ENCODE data around the gene DUOXA1.

DUOXA1 gene

GRCh38 chr15:45165536-45165935 lies 35.9 kb upstream of the DUOXA1 start:
- no peak overlapping the region for H3K4me3 ChIP-seq (ENCODE audit: low read depth in 1 of 2, low read length in 2 of 2)
- H3K27ac ChIP-seq (ENCODE audit: low read length): no peak overlapping the region
- H3K4me1 ChIP-seq (ENCODE audit: control insufficient read depth in 1 of 2, insufficient read depth in 2 of 2, low read length in 2 of 2): peaks cover 3 to 11% of the 10 kb centered on the region in 2 donors
- H3K36me3 ChIP-seq (ENCODE audit: control insufficient read depth in 1 of 2, insufficient read depth in 2 of 2, low read length in 2 of 2): no peaks in the 10 kb centered on the region
- no peaks in the 10 kb centered on the region for H3K27me3 ChIP-seq (ENCODE audit: low read depth, low read length)
- no peaks in the 10 kb centered on the region for H3K9me3 ChIP-seq (ENCODE audit: control insufficient read depth in 1 of 2, low read length in 2 of 2)

GRCh38 chr15:45164914-45165313 lies 35.2 kb upstream of the DUOXA1 start:
- no peaks in the 10 kb centered on the region for H3K27me3 ChIP-seq (ENCODE audit: low read depth, low read length)
- H3K4me1 ChIP-seq (ENCODE audit: control insufficient read depth in 1 of 2, insufficient read depth in 2 of 2, low read length in 2 of 2): peaks cover 3 to 11% of the 10 kb centered on the region in 2 donors
- no peaks in the 10 kb centered on the region for H3K9me3 ChIP-seq (ENCODE audit: control insufficient read depth in 1 of 2, low read length in 2 of 2)
- H3K36me3 ChIP-seq (ENCODE audit: control insufficient read depth in 1 of 2, insufficient read depth in 2 of 2, low read length in 2 of 2): no peaks in the 10 kb centered on the region
- no peak overlapping the region for H3K4me3 ChIP-seq (ENCODE audit: low read depth in 1 of 2, low read length in 2 of 2)
- no peak overlapping the region for H3K27ac ChIP-seq (ENCODE audit: low read length)

- Histone ChIP-seq H3K9me3 (ENCODE audit: control insufficient read depth in 1 of 2, low read length in 2 of 2) (no peaks in the 10 kb centered on the region), H3K4me3 (ENCODE audit: low read depth in 1 of 2, low read length in 2 of 2) (no peak overlapping the region), H3K27me3 (ENCODE audit: low read depth, low read length) (no peaks in the 10 kb centered on the region), H3K27ac (ENCODE audit: low read length) (no peak overlapping the region), H3K36me3 (ENCODE audit: control insufficient read depth in 1 of 2, insufficient read depth in 2 of 2, low read length in 2 of 2) (no peaks in the 10 kb centered on the region), H3K4me1 (ENCODE audit: control insufficient read depth in 1 of 2, insufficient read depth in 2 of 2, low read length in 2 of 2) (peaks cover 3 to 11% of the 10 kb centered on the region in 2 donors)
Measured at GRCh38 chr15:45163508-45163856, 33.8 kb upstream of the DUOXA1 start.

GRCh38 chr15:45162771-45163507 lies 33.3 kb upstream of the DUOXA1 start:
- Histone ChIP-seq H3K9me3 (ENCODE audit: control insufficient read depth in 1 of 2, low read length in 2 of 2) (no peaks in the 10 kb centered on the region), H3K27ac (ENCODE audit: low read length) (no peak overlapping the region), H3K36me3 (ENCODE audit: control insufficient read depth in 1 of 2, insufficient read depth in 2 of 2, low read length in 2 of 2) (no peaks in the 10 kb centered on the region), H3K4me3 (ENCODE audit: low read depth in 1 of 2, low read length in 2 of 2) (no peak overlapping the region), H3K4me1 (ENCODE audit: control insufficient read depth in 1 of 2, insufficient read depth in 2 of 2, low read length in 2 of 2) (peaks cover 3 to 11% of the 10 kb centered on the region in 2 donors), H3K27me3 (ENCODE audit: low read depth, low read length) (no peaks in the 10 kb centered on the region)

GRCh38 chr15:45161666-45162065 lies 32.0 kb upstream of the DUOXA1 start:
- Histone ChIP-seq H3K36me3 (ENCODE audit: control insufficient read depth in 1 of 2, insufficient read depth in 2 of 2, low read length in 2 of 2) (no peaks in the 10 kb centered on the region), H3K4me1 (ENCODE audit: control insufficient read depth in 1 of 2, insufficient read depth in 2 of 2, low read length in 2 of 2) (peaks cover 0 to 11% of the 10 kb centered on the region in 2 donors), H3K9me3 (ENCODE audit: control insufficient read depth in 1 of 2, low read length in 2 of 2) (no peaks in the 10 kb centered on the region), H3K4me3 (ENCODE audit: low read depth in 1 of 2, low read length in 2 of 2) (no peak overlapping the region), H3K27ac (ENCODE audit: low read length) (no peak overlapping the region), H3K27me3 (ENCODE audit: low read depth, low read length) (no peaks in the 10 kb centered on the region)

GRCh38 chr15:45157974-45158373 lies 28.3 kb upstream of the DUOXA1 start:
- H3K9me3 ChIP-seq (ENCODE audit: control insufficient read depth in 1 of 2, low read length in 2 of 2): no peaks in the 10 kb centered on the region
- H3K27me3 ChIP-seq (ENCODE audit: low read depth, low read length): no peaks in the 10 kb centered on the region
- peaks cover 0 to 4% of the 10 kb centered on the region in 2 donors for H3K4me1 ChIP-seq (ENCODE audit: control insufficient read depth in 1 of 2, insufficient read depth in 2 of 2, low read length in 2 of 2)
- H3K4me3 ChIP-seq (ENCODE audit: low read depth in 1 of 2, low read length in 2 of 2): no peak overlapping the region
- H3K27ac ChIP-seq (ENCODE audit: low read length): no peak overlapping the region
- H3K36me3 ChIP-seq (ENCODE audit: control insufficient read depth in 1 of 2, insufficient read depth in 2 of 2, low read length in 2 of 2): no peaks in the 10 kb centered on the region

GRCh38 chr15:45156744-45157455 lies 27.2 kb upstream of the DUOXA1 start:
- Histone ChIP-seq H3K9me3 (ENCODE audit: control insufficient read depth in 1 of 2, low read length in 2 of 2) (no peaks in the 10 kb centered on the region), H3K27me3 (ENCODE audit: low read depth, low read length) (no peaks in the 10 kb centered on the region), H3K4me1 (ENCODE audit: control insufficient read depth in 1 of 2, insufficient read depth in 2 of 2, low read length in 2 of 2) (no peaks in the 10 kb centered on the region), H3K36me3 (ENCODE audit: control insufficient read depth in 1 of 2, insufficient read depth in 2 of 2, low read length in 2 of 2) (peaks cover 0 to 6% of the 10 kb centered on the region in 2 donors), H3K27ac (ENCODE audit: low read length) (no peak overlapping the region), H3K4me3 (ENCODE audit: low read depth in 1 of 2, low read length in 2 of 2) (no peak overlapping the region)

GRCh38 chr15:45155739-45156138 lies 26.1 kb upstream of the DUOXA1 start:
- Histone ChIP-seq H3K27ac (ENCODE audit: low read length) (no peak overlapping the region), H3K9me3 (ENCODE audit: control insufficient read depth in 1 of 2, low read length in 2 of 2) (no peaks in the 10 kb centered on the region), H3K27me3 (ENCODE audit: low read depth, low read length) (no peaks in the 10 kb centered on the region), H3K36me3 (ENCODE audit: control insufficient read depth in 1 of 2, insufficient read depth in 2 of 2, low read length in 2 of 2) (peaks cover 0 to 7% of the 10 kb centered on the region in 2 donors), H3K4me1 (ENCODE audit: control insufficient read depth in 1 of 2, insufficient read depth in 2 of 2, low read length in 2 of 2) (no peaks in the 10 kb centered on the region), H3K4me3 (ENCODE audit: low read depth in 1 of 2, low read length in 2 of 2) (no peak overlapping the region)

- Histone ChIP-seq H3K9me3 (ENCODE audit: control insufficient read depth in 1 of 2, low read length in 2 of 2) (no peaks in the 10 kb centered on the region), H3K27me3 (ENCODE audit: low read depth, low read length) (no peaks in the 10 kb centered on the region), H3K27ac (ENCODE audit: low read length) (no peak overlapping the region), H3K36me3 (ENCODE audit: control insufficient read depth in 1 of 2, insufficient read depth in 2 of 2, low read length in 2 of 2) (peaks cover 0 to 7% of the 10 kb centered on the region in 2 donors), H3K4me3 (ENCODE audit: low read depth in 1 of 2, low read length in 2 of 2) (no peak overlapping the region), H3K4me1 (ENCODE audit: control insufficient read depth in 1 of 2, insufficient read depth in 2 of 2, low read length in 2 of 2) (no peaks in the 10 kb centered on the region)
Measured at GRCh38 chr15:45151998-45152828, 22.5 kb upstream of the DUOXA1 start.

- no peaks in the 10 kb centered on the region for H3K9me3 ChIP-seq (ENCODE audit: control insufficient read depth in 1 of 2, low read length in 2 of 2)
- H3K36me3 ChIP-seq (ENCODE audit: control insufficient read depth in 1 of 2, insufficient read depth in 2 of 2, low read length in 2 of 2): peaks cover 0 to 7% of the 10 kb centered on the region in 2 donors
- H3K27ac ChIP-seq (ENCODE audit: low read length): no peak overlapping the region
- H3K4me3 ChIP-seq (ENCODE audit: low read depth in 1 of 2, low read length in 2 of 2): no peak overlapping the region
- no peaks in the 10 kb centered on the region for H3K4me1 ChIP-seq (ENCODE audit: control insufficient read depth in 1 of 2, insufficient read depth in 2 of 2, low read length in 2 of 2)
- no peaks in the 10 kb centered on the region for H3K27me3 ChIP-seq (ENCODE audit: low read depth, low read length)
Measured at GRCh38 chr15:45150997-45151396, 21.3 kb upstream of the DUOXA1 start.

- no peaks in the 10 kb centered on the region for H3K9me3 ChIP-seq (ENCODE audit: control insufficient read depth in 1 of 2, low read length in 2 of 2)
- no peak overlapping the region for H3K27ac ChIP-seq (ENCODE audit: low read length)
- H3K4me3 ChIP-seq (ENCODE audit: low read depth in 1 of 2, low read length in 2 of 2): no peak overlapping the region
- no peaks in the 10 kb centered on the region for H3K27me3 ChIP-seq (ENCODE audit: low read depth, low read length)
- peaks cover 0 to 7% of the 10 kb centered on the region in 2 donors for H3K36me3 ChIP-seq (ENCODE audit: control insufficient read depth in 1 of 2, insufficient read depth in 2 of 2, low read length in 2 of 2)
- no peaks in the 10 kb centered on the region for H3K4me1 ChIP-seq (ENCODE audit: control insufficient read depth in 1 of 2, insufficient read depth in 2 of 2, low read length in 2 of 2)
Measured at GRCh38 chr15:45150481-45150880, 20.8 kb upstream of the DUOXA1 start.

Data from muscle layer of duodenum (tissue), 2 donors.